GM23338 (cell line): ENCODE data around the gene ZNF879.

Experiments
- CREB1 ChIP-seq: fragments of 250-450 bp; sonication (Bioruptor Pico); IDR thresholded peaks from 2 replicates; pipeline ENCODE4 v1.5.0; 2020; ENCODE audit warnings: low read depth, mild to moderate bottlenecking, moderate library complexity
- EZH2 ChIP-seq: fragments of 200-600 bp; sonication (generic); IDR thresholded peaks from one replicate; pipeline ENCODE4 v1.8.0; 2017; ENCODE audit warnings: antibody characterized with exemption, mild to moderate bottlenecking, low read depth; ENCODE audit not compliant: unreplicated experiment
- JUNB ChIP-seq: IDR thresholded peaks from one replicate; pipeline ENCODE4 v1.6.1; 2016; ENCODE audit warnings: antibody characterized with exemption; ENCODE audit not compliant: unreplicated experiment
- NANOG ChIP-seq: IDR thresholded peaks from 2 replicates; pipeline ENCODE4 v1.6.1; 2016; ENCODE audit warnings: antibody characterized with exemption, borderline replicate concordance
- POLR2AphosphoS5 ChIP-seq: IDR thresholded peaks from 2 replicates; pipeline ENCODE4 v1.6.1; 2016; ENCODE audit warnings: antibody characterized with exemption, low read depth
- TF ChIP-seq, protein P1 (sequence below), 2 experiments: fragments of 200-600 bp in 1 of 2; sonication (generic) in 1 of 2; conservative IDR thresholded peaks; 2 replicates each; pipeline versions ENCODE4 v1.5.1 to v1.6.1; 2016 to 2017; ENCODE audit warnings: antibody characterized with exemption in 2 of 2, low read depth in 2 of 2, mild to moderate bottlenecking in 2 of 2, moderate library complexity in 1 of 2
- TF ChIP-seq, protein P2 (sequence below): IDR thresholded peaks from one replicate; pipeline ENCODE4 v1.6.1; 2018; ENCODE audit warnings: antibody characterized with exemption; ENCODE audit not compliant: unreplicated experiment

DNA sequence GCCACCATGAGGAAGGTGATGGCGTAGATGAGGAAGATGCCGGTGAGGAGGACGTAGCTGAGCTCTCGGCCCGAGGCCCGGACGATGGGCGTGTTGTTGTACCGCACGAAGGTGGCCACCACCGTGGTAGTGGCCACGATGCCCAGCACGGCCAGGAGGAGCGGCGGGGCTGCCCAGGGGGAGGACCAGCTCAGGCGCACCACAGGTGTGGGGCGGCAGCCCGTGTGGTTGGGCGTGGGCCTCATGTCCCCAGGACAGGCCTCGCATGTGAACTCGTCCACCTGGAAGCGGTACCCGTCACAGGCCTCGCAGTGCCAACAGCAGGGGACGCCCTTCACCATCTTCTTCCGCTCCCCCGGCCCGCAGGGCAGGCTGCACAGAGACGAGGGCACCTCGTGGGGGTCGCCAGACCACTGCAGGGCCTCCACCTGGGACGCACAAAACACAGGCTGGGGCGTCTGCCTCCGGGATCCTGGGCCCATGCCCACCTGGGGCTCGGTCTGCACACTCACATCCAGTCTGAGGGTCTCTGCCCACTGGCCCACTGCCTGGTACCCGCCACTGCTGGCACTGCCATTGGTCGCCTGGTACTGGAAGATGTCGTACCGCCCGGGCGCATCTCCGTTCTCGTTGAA, 37.2 kb upstream of the ZNF879 start:
- TF ChIP-seq POLR2AphosphoS5: no peak
- TF ChIP-seq EZH2: no peak
- TF ChIP-seq JUNB: no peak
- TF ChIP-seq, protein P1, sequence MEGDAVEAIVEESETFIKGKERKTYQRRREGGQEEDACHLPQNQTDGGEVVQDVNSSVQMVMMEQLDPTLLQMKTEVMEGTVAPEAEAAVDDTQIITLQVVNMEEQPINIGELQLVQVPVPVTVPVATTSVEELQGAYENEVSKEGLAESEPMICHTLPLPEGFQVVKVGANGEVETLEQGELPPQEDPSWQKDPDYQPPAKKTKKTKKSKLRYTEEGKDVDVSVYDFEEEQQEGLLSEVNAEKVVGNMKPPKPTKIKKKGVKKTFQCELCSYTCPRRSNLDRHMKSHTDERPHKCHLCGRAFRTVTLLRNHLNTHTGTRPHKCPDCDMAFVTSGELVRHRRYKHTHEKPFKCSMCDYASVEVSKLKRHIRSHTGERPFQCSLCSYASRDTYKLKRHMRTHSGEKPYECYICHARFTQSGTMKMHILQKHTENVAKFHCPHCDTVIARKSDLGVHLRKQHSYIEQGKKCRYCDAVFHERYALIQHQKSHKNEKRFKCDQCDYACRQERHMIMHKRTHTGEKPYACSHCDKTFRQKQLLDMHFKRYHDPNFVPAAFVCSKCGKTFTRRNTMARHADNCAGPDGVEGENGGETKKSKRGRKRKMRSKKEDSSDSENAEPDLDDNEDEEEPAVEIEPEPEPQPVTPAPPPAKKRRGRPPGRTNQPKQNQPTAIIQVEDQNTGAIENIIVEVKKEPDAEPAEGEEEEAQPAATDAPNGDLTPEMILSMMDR (conservative IDR thresholded peaks at IDR 0.05; ENCODE audit: low read depth in 2 of 2): no peak
- TF ChIP-seq, protein P2, sequence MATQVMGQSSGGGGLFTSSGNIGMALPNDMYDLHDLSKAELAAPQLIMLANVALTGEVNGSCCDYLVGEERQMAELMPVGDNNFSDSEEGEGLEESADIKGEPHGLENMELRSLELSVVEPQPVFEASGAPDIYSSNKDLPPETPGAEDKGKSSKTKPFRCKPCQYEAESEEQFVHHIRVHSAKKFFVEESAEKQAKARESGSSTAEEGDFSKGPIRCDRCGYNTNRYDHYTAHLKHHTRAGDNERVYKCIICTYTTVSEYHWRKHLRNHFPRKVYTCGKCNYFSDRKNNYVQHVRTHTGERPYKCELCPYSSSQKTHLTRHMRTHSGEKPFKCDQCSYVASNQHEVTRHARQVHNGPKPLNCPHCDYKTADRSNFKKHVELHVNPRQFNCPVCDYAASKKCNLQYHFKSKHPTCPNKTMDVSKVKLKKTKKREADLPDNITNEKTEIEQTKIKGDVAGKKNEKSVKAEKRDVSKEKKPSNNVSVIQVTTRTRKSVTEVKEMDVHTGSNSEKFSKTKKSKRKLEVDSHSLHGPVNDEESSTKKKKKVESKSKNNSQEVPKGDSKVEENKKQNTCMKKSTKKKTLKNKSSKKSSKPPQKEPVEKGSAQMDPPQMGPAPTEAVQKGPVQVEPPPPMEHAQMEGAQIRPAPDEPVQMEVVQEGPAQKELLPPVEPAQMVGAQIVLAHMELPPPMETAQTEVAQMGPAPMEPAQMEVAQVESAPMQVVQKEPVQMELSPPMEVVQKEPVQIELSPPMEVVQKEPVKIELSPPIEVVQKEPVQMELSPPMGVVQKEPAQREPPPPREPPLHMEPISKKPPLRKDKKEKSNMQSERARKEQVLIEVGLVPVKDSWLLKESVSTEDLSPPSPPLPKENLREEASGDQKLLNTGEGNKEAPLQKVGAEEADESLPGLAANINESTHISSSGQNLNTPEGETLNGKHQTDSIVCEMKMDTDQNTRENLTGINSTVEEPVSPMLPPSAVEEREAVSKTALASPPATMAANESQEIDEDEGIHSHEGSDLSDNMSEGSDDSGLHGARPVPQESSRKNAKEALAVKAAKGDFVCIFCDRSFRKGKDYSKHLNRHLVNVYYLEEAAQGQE: no peak
- no peak for TF ChIP-seq CREB1 (CRISPR knock-in tag)
- no peak for TF ChIP-seq NANOG
